ENCODE measurements around the gene IL1RAPL2. TPM values are rescaled to one million over a fixed set of nuclear protein-coding genes. Genes with fewer than 3 reads are reported as not detected.

The IL1RAPL2 gene
- total and polyA plus RNA-seq, 2 donors (not counting 1 experiment from before 2014, with no cell fraction given), result not detected

DNA sequence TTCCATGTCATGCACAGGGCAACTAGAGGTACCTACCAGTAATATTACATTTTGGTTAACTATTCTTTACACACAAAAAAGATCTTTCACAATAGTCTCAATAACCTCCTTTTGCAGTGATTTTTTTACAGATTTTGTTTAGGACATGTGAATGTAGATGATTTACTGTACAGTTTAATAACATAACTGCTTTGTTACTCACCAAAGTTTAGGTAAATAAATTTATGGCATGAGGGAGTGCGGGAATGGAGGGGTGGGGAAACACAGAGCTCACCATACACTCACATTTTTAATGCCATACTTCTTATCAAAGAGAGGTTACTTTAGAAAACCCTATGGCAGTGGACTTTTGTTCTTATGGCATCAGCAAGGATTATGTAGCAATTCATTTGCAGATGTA lies 747.6 kb downstream of the IL1RAPL2 start:
- H3K27ac ChIP-seq (ENCODE audit: low read length in 2 of 2), result no peak overlapping the region
- no CpG with 5 or more reads among the region's 1 CpG for WGBS (ENCODE audit: insufficient coverage)
- no peak overlapping the region for H3K9ac ChIP-seq (ENCODE audit: low read length)
- H2AFZ ChIP-seq (ENCODE audit: insufficient read depth, low read depth, low read length, poor library complexity, severe bottlenecking), result no peak overlapping the region
- intact Hi-C loops (cut with micrococcal nuclease), result no loop called here
- H3K4me3 Mint-ChIP-seq, result no peak overlapping the region
- H4K20me1 ChIP-seq (ENCODE audit: control insufficient read depth, insufficient read depth, low read length, poor library complexity, severe bottlenecking), result no peaks in the 10 kb centered on the region
- no peaks in the 10 kb centered on the region for H3K27me3 ChIP-seq (replicated peaks in 1 of 4; ENCODE audit: control extremely low read depth in 1 of 4, control insufficient read depth in 3 of 4, insufficient read depth in 4 of 4, low read length in 3 of 4)
- H3K36me3 ChIP-seq (replicated peaks in 1 of 2; ENCODE audit: control extremely low read depth in 1 of 2, control insufficient read depth in 1 of 2, extremely low read depth in 1 of 2, insufficient read depth in 2 of 2, low read length in 1 of 2), result no peaks in the 10 kb centered on the region
- no peak overlapping the region for H3K4me2 ChIP-seq (replicated peaks; ENCODE audit: low read depth, low read length, poor library complexity, severe bottlenecking)
- no peaks in the 10 kb centered on the region for H3K4me1 Mint-ChIP-seq
- no peaks in the 10 kb centered on the region for H3K27me3 Mint-ChIP-seq
- ChIA-PET CTCF (no interaction called here), POLR2A (no interaction called here)
- H3K9me3 Mint-ChIP-seq (ENCODE audit: insufficient read depth), result no peaks in the 10 kb centered on the region
- no peaks in the 10 kb centered on the region for H3K79me2 ChIP-seq (ENCODE audit: control insufficient read depth, insufficient read depth, low read length)
- H3K9me3 ChIP-seq (ENCODE audit: control extremely low read depth in 1 of 3, control insufficient read depth in 2 of 3, insufficient read depth in 1 of 3, low read length in 2 of 3), result no peaks in the 10 kb centered on the region
- TF ChIP-seq CTCF (IDR thresholded peaks at IDR 0.05) (no peak), EZH2 (IDR thresholded peaks at IDR 0.05; ENCODE audit: borderline replicate concordance, insufficient read depth, low read depth, low read length, poor library complexity, severe bottlenecking) (no peak)
- H3K4me3 ChIP-seq (ENCODE audit: control extremely low read depth in 1 of 5, extremely low read depth in 1 of 5, insufficient read depth in 1 of 5, low read depth in 2 of 5, low read length in 4 of 5), result no peak overlapping the region
- ATAC-seq (ENCODE audit: low read depth), result no peak
- no peaks in the 10 kb centered on the region for H3K4me1 ChIP-seq (ENCODE audit: control insufficient read depth in 2 of 2, insufficient read depth in 2 of 2, low read length in 2 of 2)
- no peak for DNase-seq
- H3K27ac Mint-ChIP-seq, result no peak overlapping the region

DNA sequence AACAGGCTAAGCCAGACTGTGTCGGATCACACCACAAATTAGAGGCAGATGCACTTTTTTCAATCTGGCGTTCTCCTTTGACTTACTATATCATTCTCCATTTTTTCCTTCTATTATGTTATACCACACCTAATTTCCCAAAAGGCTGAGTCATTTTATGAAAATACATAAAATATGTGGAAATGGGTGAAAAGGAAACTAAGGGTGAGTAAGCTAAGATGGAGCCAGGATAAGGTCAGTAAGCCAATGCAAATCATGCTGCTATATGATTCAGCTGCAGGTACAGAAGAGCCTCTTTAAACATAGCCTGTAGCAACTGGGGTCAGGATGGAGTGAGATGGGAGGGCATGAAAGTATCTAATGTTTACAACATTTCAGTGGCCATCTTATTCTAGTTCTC lies 748.5 kb downstream of the IL1RAPL2 start:
- POLR2A ChIA-PET, result no interaction called here

More for the DNA sequence above, 748.5 kb downstream of the IL1RAPL2 start:
- H3K9ac ChIP-seq (ENCODE audit: low read length), result no peak overlapping the region
- CTCF ChIA-PET, result no interaction called here
- DNase-seq (no peak), ATAC-seq (ENCODE audit: low read depth) (no peak)
- H3K4me3 Mint-ChIP-seq, result no peak overlapping the region
- no peak overlapping the region for H3K27ac Mint-ChIP-seq
- no peak overlapping the region for H2AFZ ChIP-seq (ENCODE audit: insufficient read depth, low read depth, low read length, poor library complexity, severe bottlenecking)
- no peaks in the 10 kb centered on the region for H3K79me2 ChIP-seq (ENCODE audit: control insufficient read depth, insufficient read depth, low read length)
- H3K4me1 ChIP-seq (ENCODE audit: control insufficient read depth in 2 of 2, insufficient read depth in 2 of 2, low read length in 2 of 2), result no peaks in the 10 kb centered on the region
- no peak overlapping the region for H3K4me3 ChIP-seq (ENCODE audit: control extremely low read depth in 1 of 5, extremely low read depth in 1 of 5, insufficient read depth in 1 of 5, low read depth in 2 of 5, low read length in 4 of 5)
- H3K4me1 Mint-ChIP-seq, result no peaks in the 10 kb centered on the region
- intact Hi-C loops (cut with micrococcal nuclease), result no loop called here
- no peaks in the 10 kb centered on the region for H3K27me3 Mint-ChIP-seq
- H3K27ac ChIP-seq (ENCODE audit: low read length in 2 of 2), result no peak overlapping the region
- H3K9me3 Mint-ChIP-seq (ENCODE audit: insufficient read depth), result no peaks in the 10 kb centered on the region
- H3K9me3 ChIP-seq (ENCODE audit: control extremely low read depth in 1 of 3, control insufficient read depth in 2 of 3, insufficient read depth in 1 of 3, low read length in 2 of 3), result no peaks in the 10 kb centered on the region
- no peak overlapping the region for H3K4me2 ChIP-seq (replicated peaks; ENCODE audit: low read depth, low read length, poor library complexity, severe bottlenecking)
- H3K27me3 ChIP-seq (replicated peaks in 1 of 4; ENCODE audit: control extremely low read depth in 1 of 4, control insufficient read depth in 3 of 4, insufficient read depth in 4 of 4, low read length in 3 of 4), result no peaks in the 10 kb centered on the region
- no peaks in the 10 kb centered on the region for H3K36me3 ChIP-seq (replicated peaks in 1 of 2; ENCODE audit: control extremely low read depth in 1 of 2, control insufficient read depth in 1 of 2, extremely low read depth in 1 of 2, insufficient read depth in 2 of 2, low read length in 1 of 2)
- no peak for TF ChIP-seq CTCF (IDR thresholded peaks at IDR 0.05)
- no peak for TF ChIP-seq EZH2 (IDR thresholded peaks at IDR 0.05; ENCODE audit: borderline replicate concordance, insufficient read depth, low read depth, low read length, poor library complexity, severe bottlenecking)
- no peaks in the 10 kb centered on the region for H4K20me1 ChIP-seq (ENCODE audit: control insufficient read depth, insufficient read depth, low read length, poor library complexity, severe bottlenecking)
- no CpG with 5 or more reads among the region's 2 CpGs for WGBS (ENCODE audit: insufficient coverage)

Data from B cell (primary cell).